ENCODE results near the gene NR5A1.

NR5A1 gene

GRCh38 chr9:124483481-124483880 is 23.7 kb downstream of the NR5A1 start:
- no peak for DNase-seq (ENCODE audit: low spot score)
- FAIRE-seq: no peak

- DNase-seq (ENCODE audit: low spot score): no peak
- no peak for FAIRE-seq
Measured at GRCh38 chr9:124482431-124483031, 24.7 kb downstream of the NR5A1 start.

GRCh38 chr9:124481115-124481514 is 26.1 kb downstream of the NR5A1 start:
- DNase-seq (ENCODE audit: low spot score): no peak
- FAIRE-seq: no peak

GRCh38 chr9:124480621-124480981 is 26.6 kb downstream of the NR5A1 start:
- FAIRE-seq (no peak), DNase-seq (ENCODE audit: low spot score) (no peak)

GRCh38 chr9:124479947-124480620 is 27.1 kb downstream of the NR5A1 start:
- FAIRE-seq (no peak), DNase-seq (ENCODE audit: low spot score) (no peak)

GRCh38 chr9:124479371-124479770 is 27.8 kb downstream of the NR5A1 start:
- DNase-seq (ENCODE audit: low spot score) (no peak), FAIRE-seq (no peak)

GRCh38 chr9:124478354-124478753 is 28.8 kb downstream of the NR5A1 start:
- no peak for DNase-seq (ENCODE audit: low spot score)
- FAIRE-seq: no peak

GRCh38 chr9:124477648-124478285 is 29.4 kb downstream of the NR5A1 start:
- DNase-seq (ENCODE audit: low spot score) (no peak), FAIRE-seq (no peak)

- FAIRE-seq (no peak), DNase-seq (ENCODE audit: low spot score) (no peak)
Measured at GRCh38 chr9:124477211-124477647, 30.0 kb downstream of the NR5A1 start.

- DNase-seq (ENCODE audit: low spot score) (no peak), FAIRE-seq (no peak)
Measured at GRCh38 chr9:124475868-124476690, 31.1 kb downstream of the NR5A1 start.

- no peak for FAIRE-seq
Measured at GRCh38 chr9:124475158-124475867, 31.9 kb downstream of the NR5A1 start.

GRCh38 chr9:124474151-124474550 is 33.0 kb downstream of the NR5A1 start:
- FAIRE-seq (no peak), DNase-seq (ENCODE audit: low spot score) (no peak)

More at GRCh38 chr9:124475158-124475867, 31.9 kb downstream of the NR5A1 start:
- no peak for DNase-seq (ENCODE audit: low spot score)

- DNase-seq (ENCODE audit: low spot score) (no peak), FAIRE-seq (no peak)
Measured at GRCh38 chr9:124473310-124473709, 33.9 kb downstream of the NR5A1 start.

GRCh38 chr9:124472770-124473169 is 34.4 kb downstream of the NR5A1 start:
- DNase-seq (ENCODE audit: low spot score): no peak
- no peak for FAIRE-seq

- FAIRE-seq (no peak), DNase-seq (ENCODE audit: low spot score) (no peak)
Measured at GRCh38 chr9:124471761-124472160, 35.4 kb downstream of the NR5A1 start.

- DNase-seq (ENCODE audit: low spot score) (no peak), FAIRE-seq (no peak)
Measured at GRCh38 chr9:124470726-124471125, 36.5 kb downstream of the NR5A1 start.

- DNase-seq (ENCODE audit: low spot score) (no peak), FAIRE-seq (no peak)
Measured at GRCh38 chr9:124470306-124470705, 36.9 kb downstream of the NR5A1 start.

- FAIRE-seq (no peak), DNase-seq (ENCODE audit: low spot score) (no peak)
Measured at GRCh38 chr9:124469011-124469832, 38.0 kb downstream of the NR5A1 start.

- DNase-seq (ENCODE audit: low spot score): no peak
- no peak for FAIRE-seq
Measured at GRCh38 chr9:124468061-124468740, 39.0 kb downstream of the NR5A1 start.
